Embryonic facial prominence (tissue), 1 donor: ENCODE data around the gene TASP1.
"Not testable (repeated sequence)": the region's sequence is repeated elsewhere in the genome, so short reads cannot be mapped to it uniquely, and the experiment has no call there.

Experiments used
- DNase-seq: peaks from one replicate; pipeline ENCODE4 v3.0.0-alpha.2; 2016; ENCODE audit errors: extremely low spot score

Gene TASP1, protein sequence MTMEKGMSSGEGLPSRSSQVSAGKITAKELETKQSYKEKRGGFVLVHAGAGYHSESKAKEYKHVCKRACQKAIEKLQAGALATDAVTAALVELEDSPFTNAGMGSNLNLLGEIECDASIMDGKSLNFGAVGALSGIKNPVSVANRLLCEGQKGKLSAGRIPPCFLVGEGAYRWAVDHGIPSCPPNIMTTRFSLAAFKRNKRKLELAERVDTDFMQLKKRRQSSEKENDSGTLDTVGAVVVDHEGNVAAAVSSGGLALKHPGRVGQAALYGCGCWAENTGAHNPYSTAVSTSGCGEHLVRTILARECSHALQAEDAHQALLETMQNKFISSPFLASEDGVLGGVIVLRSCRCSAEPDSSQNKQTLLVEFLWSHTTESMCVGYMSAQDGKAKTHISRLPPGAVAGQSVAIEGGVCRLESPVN

DNA sequence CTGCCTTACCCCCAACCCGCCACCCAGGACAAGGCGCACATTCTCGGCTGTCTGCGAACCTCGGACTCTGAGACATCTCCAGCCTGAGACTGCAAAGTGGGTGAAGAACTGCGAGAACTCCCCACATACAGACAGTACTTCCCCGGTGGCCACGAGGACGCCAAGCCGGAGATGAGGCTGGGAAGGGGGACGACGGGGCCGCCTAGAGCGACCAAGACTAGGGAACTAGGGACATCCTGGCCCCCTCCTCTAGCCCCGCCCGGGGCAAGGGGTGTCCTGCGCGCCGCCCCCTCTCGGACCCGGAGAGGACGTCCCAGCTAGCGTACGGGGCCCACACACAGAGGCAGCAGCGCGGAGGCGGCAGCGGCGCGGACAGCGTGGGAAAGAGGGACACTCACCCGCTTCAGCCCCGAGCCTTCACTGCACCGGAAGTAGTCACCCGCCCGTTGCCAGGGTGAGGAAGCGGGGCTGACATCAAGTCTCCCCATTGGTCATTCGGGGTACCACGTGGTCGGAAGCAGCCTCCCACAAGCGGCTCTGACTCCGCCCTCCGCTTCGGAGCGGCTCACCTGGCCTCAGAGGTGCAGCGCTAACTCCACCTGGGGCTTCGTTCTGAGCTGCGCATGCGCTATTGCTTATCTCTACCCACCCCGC is at the start of gene TASP1:
Gene TASP1, minus strand, starts transcription at position 437 of the 654 bp plus-strand sequence. CDS start 8,854 bp downstream, outside the sequence.
- peak; percentile 90 for DNase-seq

- DNase-seq: no peak
These were observed 49.1 kb upstream of the TASP1 start for GRCh38 chr20:13687815-13688214.

- no peak for DNase-seq
These were observed 46.9 kb upstream of the TASP1 start for GRCh38 chr20:13685623-13686022.

DNA sequence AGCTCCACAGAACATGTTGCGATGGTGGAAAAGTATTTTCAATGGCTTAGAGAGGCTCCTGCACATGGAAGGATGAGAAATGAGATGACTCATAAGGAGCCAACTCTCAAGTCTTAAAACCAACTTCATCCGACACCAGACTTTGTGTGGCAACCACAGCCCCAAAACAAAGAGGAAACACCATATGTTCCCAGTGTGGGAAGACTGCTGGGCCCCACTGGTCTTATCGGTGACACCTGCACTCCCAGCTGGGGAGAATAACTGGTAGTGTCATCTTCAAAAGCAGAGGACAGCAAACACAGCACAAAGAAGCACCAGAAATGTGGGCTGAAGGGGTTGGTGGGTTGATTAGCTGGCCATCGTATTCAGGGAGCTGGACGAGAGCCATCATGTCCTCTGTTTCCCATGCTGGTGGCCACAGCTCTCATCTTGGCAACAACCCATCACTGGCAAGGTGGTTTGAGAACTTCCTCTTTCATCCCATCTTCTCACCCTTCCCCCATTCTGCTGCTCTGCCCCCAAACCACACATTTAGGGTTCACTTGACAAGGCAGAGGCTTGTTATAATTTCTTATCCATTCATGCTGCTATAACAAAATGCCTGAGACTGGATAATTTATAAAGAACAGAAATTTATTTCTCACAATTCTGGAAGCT is 46.0 kb upstream of the TASP1 start:
- DNase-seq: no peak

DNA sequence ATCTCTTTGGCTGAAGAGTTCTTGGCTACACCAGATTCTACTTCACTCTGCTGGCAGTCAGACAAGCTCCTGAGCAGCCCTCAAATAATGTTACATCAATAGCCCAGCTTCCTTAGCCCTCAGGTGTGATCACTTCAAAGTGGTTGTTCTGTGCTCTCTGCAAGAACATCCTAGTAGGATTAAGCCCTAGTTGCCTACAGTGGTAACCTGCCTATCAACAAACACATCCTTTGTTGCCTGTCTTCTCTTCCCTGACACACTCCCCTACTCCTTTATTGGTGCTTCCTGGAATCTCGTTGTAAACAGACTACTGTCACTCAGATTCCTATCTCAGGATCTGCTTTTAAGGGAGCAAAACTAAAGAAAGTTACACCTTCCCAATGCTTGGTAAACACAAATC is 45.1 kb upstream of the TASP1 start:
- no peak for DNase-seq

- no peak for DNase-seq
These were observed 42.8 kb upstream of the TASP1 start for GRCh38 chr20:13681248-13682125.

GRCh38 chr20:13678944-13679343 is 40.2 kb upstream of the TASP1 start:
- DNase-seq: no peak

DNA sequence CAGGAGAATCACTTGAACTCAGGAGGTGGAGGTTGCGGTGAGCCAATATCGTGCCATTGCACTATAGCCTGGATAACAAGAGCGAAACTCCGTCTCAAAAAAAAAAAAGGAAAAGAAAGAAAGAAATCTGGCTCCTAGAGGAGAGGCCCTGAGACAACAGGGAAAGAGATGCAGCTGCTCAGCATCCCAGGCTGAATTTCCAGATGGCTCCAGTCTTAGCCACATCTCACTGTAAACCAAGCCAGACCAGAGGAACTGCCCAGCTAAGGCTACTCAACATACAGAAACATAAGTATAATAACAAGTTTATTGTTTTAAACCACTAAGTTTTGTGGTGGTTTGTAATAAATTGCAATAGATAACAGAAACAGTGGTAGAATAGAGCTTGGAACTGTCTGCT is 38.5 kb upstream of the TASP1 start:
- DNase-seq: no peak

DNA sequence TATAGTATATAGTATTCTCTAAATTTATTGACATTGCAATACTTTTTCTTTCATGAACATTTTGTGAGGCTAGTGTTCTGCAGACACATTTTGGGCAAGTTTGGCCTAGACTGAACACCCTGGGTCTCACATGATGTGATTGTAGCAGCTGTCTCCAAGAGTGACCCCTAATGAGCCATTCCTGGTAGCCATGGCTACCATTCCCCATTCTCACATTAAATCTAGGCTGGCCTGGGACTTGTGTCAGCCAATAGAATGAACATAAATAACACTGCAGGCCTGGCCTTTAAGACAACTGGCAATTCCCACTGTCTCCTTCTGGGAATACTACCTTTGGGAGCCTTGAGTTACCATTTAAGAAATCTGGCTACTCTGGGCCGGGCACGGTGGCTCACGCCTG is 38.0 kb upstream of the TASP1 start:
- no peak for DNase-seq

- no peak for DNase-seq
These were observed 34.0 kb upstream of the TASP1 start for GRCh38 chr20:13672690-13673089.

- DNase-seq: peak; percentile 25
These were observed 33.2 kb upstream of the TASP1 start for GRCh38 chr20:13671916-13672378.

DNA sequence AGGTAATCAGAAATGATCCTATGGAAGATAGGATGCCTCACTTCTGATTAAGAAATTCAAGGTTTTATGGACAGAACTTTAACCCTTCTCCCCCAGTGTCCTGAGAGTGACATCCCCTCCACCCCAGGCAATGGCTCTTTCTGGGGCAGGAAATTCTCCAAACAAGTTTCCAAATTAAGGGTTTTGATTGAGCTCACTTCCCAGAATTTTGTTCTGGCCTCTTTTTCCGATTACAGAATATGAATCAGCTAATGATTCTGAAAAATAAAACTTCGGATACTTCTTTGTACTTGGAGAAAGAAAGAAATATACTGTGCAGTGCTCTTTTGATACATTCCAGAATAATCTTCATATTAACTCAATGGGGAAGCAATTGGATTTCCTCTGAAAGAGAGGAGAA is 32.8 kb upstream of the TASP1 start:
- DNase-seq: no peak

GRCh38 chr20:13670160-13670559 is 31.4 kb upstream of the TASP1 start:
- no peak for DNase-seq

GRCh38 chr20:13665709-13666395 is 27.1 kb upstream of the TASP1 start:
- no peak for DNase-seq

- peak; percentile 38 for DNase-seq
These were observed 22.4 kb upstream of the TASP1 start for GRCh38 chr20:13661070-13661685.

DNA sequence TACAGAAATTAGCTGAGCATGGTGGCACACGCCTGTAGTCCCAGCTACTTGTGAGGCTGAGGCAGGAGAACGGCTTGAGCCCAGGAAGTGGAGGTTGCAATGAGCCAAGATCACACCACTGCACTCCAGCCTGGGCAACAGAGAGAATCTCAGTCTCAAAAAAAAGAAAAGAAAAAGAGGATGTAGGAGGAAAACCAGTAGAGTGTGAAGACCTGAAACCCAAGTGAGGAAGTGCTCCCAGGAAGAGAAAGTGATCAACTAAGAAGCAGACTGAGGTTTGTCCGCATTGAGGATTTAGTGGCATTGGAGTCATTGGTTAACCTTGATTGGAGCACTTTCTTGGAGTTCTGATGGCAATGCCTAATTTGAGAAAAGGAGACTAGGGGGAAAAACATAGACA is 20.6 kb upstream of the TASP1 start:
- no peak for DNase-seq

DNA sequence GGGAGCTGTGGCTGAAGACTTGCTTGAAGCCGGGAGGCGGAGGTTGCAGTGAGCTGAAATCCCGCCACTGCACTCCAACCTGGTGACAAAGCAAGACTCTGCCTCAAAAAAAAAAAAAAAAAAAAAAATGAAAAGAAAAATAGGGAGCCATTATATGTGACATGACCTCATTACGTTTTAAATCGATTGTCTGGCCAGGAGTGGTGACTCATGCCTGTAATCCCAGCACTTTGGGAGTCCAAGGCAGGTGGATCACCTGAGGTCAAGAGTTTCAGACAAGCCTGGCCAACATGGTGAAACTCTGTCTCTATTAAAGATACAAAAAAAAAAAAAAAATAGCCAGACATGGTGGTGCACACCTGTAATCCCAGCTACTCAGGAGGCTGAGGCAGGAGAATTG is 19.3 kb upstream of the TASP1 start:
- DNase-seq: not testable (repeated sequence)

- DNase-seq: no peak
These were observed 18.1 kb upstream of the TASP1 start for GRCh38 chr20:13656721-13657368.

GRCh38 chr20:13654463-13655023 is 15.8 kb upstream of the TASP1 start:
- DNase-seq: no peak

DNA sequence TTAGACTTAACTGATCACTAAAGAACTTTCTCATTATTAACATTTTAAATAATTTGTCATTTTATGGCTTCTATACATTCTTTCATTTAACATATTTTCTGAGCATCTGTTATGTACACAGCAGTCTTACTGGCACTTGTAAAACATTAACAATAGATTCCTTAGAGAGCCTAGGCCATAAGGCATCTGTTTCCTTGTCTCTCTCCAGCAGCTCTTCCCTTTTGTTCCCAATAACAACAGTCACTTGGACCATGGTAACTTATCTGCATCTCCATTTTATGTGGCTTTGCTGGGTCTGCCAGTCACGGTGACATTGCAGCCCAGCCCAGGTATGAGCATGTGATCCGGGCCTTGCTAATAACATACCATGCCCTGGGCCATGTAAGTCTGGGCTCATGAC is 11.7 kb upstream of the TASP1 start:
- no peak for DNase-seq
